Stomach (tissue), 4 donors: ENCODE results near the gene KCNK2.

Experiments
- POLR2A ChIP-seq, 4 donors: fragments of 450-650 bp; IDR thresholded peaks; one replicate each; pipeline ENCODE4 v1.6.1; 2016; ENCODE audit warnings: antibody characterized with exemption in 4 of 4, control low read depth in 2 of 4, mild to moderate bottlenecking in 1 of 4, moderate library complexity in 1 of 4
- POLR2AphosphoS5 ChIP-seq, 3 donors: sonication (generic); formaldehyde crosslinking; IDR thresholded peaks; one replicate each; pipeline ENCODE4 v1.6.1; 2016; ENCODE audit warnings: antibody characterized with exemption in 3 of 3
- TF ChIP-seq, protein P1 (sequence below), 7 experiments: fragments of 450-650 bp in 4 of 7; fragments of 200-600 bp in 3 of 7; sonication (generic) in 3 of 7; IDR thresholded peaks; one replicate each; pipeline ENCODE4 v1.5.1; 2016 to 2019; ENCODE audit warnings: antibody characterized with exemption in 7 of 7, control low read depth in 2 of 7, mild to moderate bottlenecking in 1 of 7

DNA sequence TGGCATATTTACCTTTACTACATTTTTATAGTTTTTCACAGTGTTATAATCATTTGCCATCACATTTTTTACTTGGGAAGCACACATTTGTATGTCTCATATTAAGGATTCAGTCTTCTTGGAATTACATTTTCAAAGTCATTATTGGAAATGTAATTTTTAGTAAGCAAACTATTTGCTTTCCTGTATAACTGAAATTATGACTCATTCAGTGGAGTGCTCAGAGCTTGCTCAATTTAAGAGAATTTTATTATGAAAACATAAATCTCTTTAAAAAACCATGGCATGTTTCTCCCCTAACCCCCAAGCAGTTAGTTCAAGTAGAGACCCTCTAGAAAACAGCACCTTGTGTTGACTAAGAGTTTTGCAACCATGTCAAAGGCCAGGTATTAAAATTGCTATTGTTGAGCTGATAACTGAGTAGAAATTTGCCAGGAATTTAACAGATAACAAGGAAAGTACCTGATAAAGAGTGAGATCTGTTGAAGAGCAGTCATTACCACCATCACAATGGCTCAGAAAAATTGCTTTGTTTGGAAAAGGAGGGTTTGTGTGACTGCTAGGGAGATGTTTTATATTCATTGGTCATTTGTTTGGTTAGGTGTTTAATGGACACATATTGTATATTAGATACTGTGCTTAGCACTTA, 105.9 kb downstream of the KCNK2 start:
- TF ChIP-seq, protein P1, sequence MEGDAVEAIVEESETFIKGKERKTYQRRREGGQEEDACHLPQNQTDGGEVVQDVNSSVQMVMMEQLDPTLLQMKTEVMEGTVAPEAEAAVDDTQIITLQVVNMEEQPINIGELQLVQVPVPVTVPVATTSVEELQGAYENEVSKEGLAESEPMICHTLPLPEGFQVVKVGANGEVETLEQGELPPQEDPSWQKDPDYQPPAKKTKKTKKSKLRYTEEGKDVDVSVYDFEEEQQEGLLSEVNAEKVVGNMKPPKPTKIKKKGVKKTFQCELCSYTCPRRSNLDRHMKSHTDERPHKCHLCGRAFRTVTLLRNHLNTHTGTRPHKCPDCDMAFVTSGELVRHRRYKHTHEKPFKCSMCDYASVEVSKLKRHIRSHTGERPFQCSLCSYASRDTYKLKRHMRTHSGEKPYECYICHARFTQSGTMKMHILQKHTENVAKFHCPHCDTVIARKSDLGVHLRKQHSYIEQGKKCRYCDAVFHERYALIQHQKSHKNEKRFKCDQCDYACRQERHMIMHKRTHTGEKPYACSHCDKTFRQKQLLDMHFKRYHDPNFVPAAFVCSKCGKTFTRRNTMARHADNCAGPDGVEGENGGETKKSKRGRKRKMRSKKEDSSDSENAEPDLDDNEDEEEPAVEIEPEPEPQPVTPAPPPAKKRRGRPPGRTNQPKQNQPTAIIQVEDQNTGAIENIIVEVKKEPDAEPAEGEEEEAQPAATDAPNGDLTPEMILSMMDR (IDR thresholded peaks at IDR 0.05): no peak
- TF ChIP-seq POLR2A (IDR thresholded peaks at IDR 0.05): no peak
- TF ChIP-seq POLR2AphosphoS5 (IDR thresholded peaks at IDR 0.05): no peak
